ENCODE results near the gene KCNH8. TPM values are rescaled to one million over a fixed set of nuclear protein-coding genes. Genes with fewer than 3 reads are reported as not detected.

Gene KCNH8
- total RNA-seq, 2 experiments from 2014 or later: 0.44 to 0.59 TPM

DNA sequence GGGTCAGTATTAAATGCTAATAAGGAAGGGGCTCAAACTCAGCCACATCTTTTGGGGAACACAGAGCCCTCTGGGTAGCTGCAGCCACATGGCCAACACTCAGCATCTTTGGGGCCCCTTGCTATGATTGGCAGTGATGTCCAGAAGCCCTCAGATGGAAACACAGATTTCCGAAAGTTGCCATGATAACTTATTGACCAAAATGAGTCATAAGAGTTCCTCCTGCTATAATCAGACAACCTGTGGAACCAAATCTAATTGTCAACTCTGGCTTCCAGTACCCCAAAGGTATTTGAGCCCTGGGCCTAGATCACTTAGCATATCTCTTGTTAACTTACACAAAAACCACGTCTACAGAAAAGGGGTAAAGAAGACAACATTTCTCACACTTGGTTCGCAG, 392.2 kb downstream of the KCNH8 start:
- Histone ChIP-seq H4K20me1 (ENCODE audit: insufficient read depth, low read length) (no peaks in the 10 kb centered on the region), H3K27ac (ENCODE audit: low read depth, low read length, poor library complexity, severe bottlenecking) (peak overlapping the region; percentile 95), H3K79me2 (ENCODE audit: insufficient read depth, low read depth, low read length) (no peaks in the 10 kb centered on the region), H3K36me3 (ENCODE audit: insufficient read depth, low read length) (no peaks in the 10 kb centered on the region), H2AFZ (ENCODE audit: low read length) (peak overlapping the region; percentile 93), H3K4me1 (ENCODE audit: insufficient read depth, low read length, poor library complexity, severe bottlenecking) (peaks cover 73% of the 10 kb centered on the region), H3K4me2 (ENCODE audit: low read length) (peak overlapping the region; percentile 66), H3K9me3 (ENCODE audit: low read length) (no peaks in the 10 kb centered on the region; the same call in 1 of the 2 replicates), H3K4me3 (ENCODE audit: low read depth, low read length, poor library complexity, severe bottlenecking) (peak overlapping the region; percentile 45), H3K9me2 (ENCODE audit: insufficient read depth, low read length) (no peaks in the 10 kb centered on the region)
- TF ChIP-seq EZH2phosphoT487 (IDR thresholded peaks at IDR 0.05; ENCODE audit: borderline replicate concordance, low read depth, low read length) (no peak), CTCF (conservative IDR thresholded peaks at IDR 0.05; ENCODE audit: low read length) (no peak)
- intact Hi-C loops (cut with micrococcal nuclease; ENCODE audit: unreplicated experiment): loop anchor here (5.0 to 10.0 kb wide), 7 partner anchors 58 to 647 kb away; partner anchors contain the start of genes RAB5A and SGO1
- no peak for DNase-seq (ENCODE audit: low spot score)
- no TSS peak for BruUV-seq (replicated peaks)
- CTCF ChIA-PET (ENCODE audit: unreplicated experiment): interaction anchor here (1.4 to 4.0 kb wide), 3 partner anchors 11 to 193 kb away, joined by 6 to 34 read pairs (median 7); no protein-coding TSS in a partner anchor
- POLR2A ChIA-PET: interaction anchor here (0.6 to 6.6 kb wide), 21 partner anchors 8 to 589 kb away, joined by 3 to 82 read pairs (median 5); no protein-coding TSS in a partner anchor

DNA sequence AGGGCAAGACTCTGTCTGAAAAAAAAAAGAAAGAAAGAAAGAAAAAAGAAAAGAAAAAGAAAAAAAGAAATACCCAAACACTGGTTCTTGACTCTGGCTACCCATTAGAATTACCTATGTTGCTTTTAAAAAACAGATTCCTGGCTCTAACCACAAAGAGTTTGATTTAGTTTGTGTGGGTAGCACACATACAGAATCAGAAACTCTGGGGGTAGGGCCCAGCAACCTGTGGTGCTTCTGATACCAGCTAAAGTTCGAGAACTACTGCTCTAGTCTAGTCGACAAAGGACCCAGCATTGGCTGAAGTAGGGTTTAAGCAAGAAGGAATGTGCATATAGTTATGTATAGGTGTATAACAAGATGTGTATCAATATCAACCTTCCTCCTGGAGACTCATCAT, 393.0 kb downstream of the KCNH8 start:
- BruUV-seq (replicated peaks): no TSS peak
- POLR2A ChIA-PET: interaction anchor here (0.8 to 6.6 kb wide), 10 partner anchors 7 to 395 kb away, joined by 3 to 82 read pairs (median 6); no protein-coding TSS in a partner anchor
- DNase-seq (ENCODE audit: low spot score): no peak
- Histone ChIP-seq H3K79me2 (ENCODE audit: insufficient read depth, low read depth, low read length) (no peaks in the 10 kb centered on the region), H3K4me3 (ENCODE audit: low read depth, low read length, poor library complexity, severe bottlenecking) (no peak overlapping the region), H2AFZ (ENCODE audit: low read length) (peak overlapping the region; percentile 96; the same call in 1 of the 2 replicates), H3K4me1 (ENCODE audit: insufficient read depth, low read length, poor library complexity, severe bottlenecking) (peaks cover 73% of the 10 kb centered on the region), H4K20me1 (ENCODE audit: insufficient read depth, low read length) (no peaks in the 10 kb centered on the region), H3K9me3 (ENCODE audit: low read length) (no peaks in the 10 kb centered on the region; the same call in 1 of the 2 replicates), H3K36me3 (ENCODE audit: insufficient read depth, low read length) (no peaks in the 10 kb centered on the region), H3K27ac (ENCODE audit: low read depth, low read length, poor library complexity, severe bottlenecking) (peak overlapping the region; percentile 95), H3K4me2 (ENCODE audit: low read length) (0 out of 2 replicates have a peak overlapping the region, but pooled peaks have one; percentile 43), H3K9me2 (ENCODE audit: insufficient read depth, low read length) (no peaks in the 10 kb centered on the region)
- intact Hi-C loops (cut with micrococcal nuclease; ENCODE audit: unreplicated experiment): loop anchor here (5.0 to 10.0 kb wide), 7 partner anchors 59 to 646 kb away; partner anchors contain the start of genes RAB5A and SGO1
- CTCF ChIA-PET (ENCODE audit: unreplicated experiment): interaction anchor here (0.6 to 4.0 kb wide), 2 partner anchors 194 to 497 kb away, joined by 3 to 34 read pairs; no protein-coding TSS in a partner anchor
- no peak for TF ChIP-seq EZH2phosphoT487 (IDR thresholded peaks at IDR 0.05; ENCODE audit: borderline replicate concordance, low read depth, low read length)
- no peak for TF ChIP-seq CTCF (conservative IDR thresholded peaks at IDR 0.05; ENCODE audit: low read length)

Data from OCI-LY7 (cell line).